ENCODE results near the gene FMOD.
A peak's percentile ranks its signal among the peaks of the same experiment; 100 is the strongest.
"Not testable (repeated sequence)": the region's sequence is repeated elsewhere in the genome, so short reads cannot be mapped to it uniquely, and the experiment has no call there.

The FMOD gene

GRCh38 chr1:203325418-203326091 is 25.4 kb downstream of the FMOD start:
- Histone ChIP-seq H3K36me3 (ENCODE audit: insufficient read depth, low read length) (no peaks in the 10 kb centered on the region), H3K4me1 (ENCODE audit: insufficient read depth, low read length) (peaks cover 33% of the 10 kb centered on the region), H3K9me3 (ENCODE audit: control insufficient read depth, insufficient read depth, low read length) (no peaks in the 10 kb centered on the region), H3K9ac (ENCODE audit: low read depth, low read length) (peak overlapping the region; percentile 24; the same call in 1 of the 2 replicates)

- Histone ChIP-seq H3K9ac (ENCODE audit: low read depth, low read length) (no peak overlapping the region), H3K4me1 (ENCODE audit: insufficient read depth, low read length) (peaks cover 34% of the 10 kb centered on the region), H3K36me3 (ENCODE audit: insufficient read depth, low read length) (no peaks in the 10 kb centered on the region), H3K9me3 (ENCODE audit: control insufficient read depth, insufficient read depth, low read length) (no peaks in the 10 kb centered on the region)
Observed at GRCh38 chr1:203325026-203325417, 25.9 kb downstream of the FMOD start.

GRCh38 chr1:203324105-203325025 is 26.6 kb downstream of the FMOD start:
- Histone ChIP-seq H3K9me3 (ENCODE audit: control insufficient read depth, insufficient read depth, low read length) (no peaks in the 10 kb centered on the region), H3K36me3 (ENCODE audit: insufficient read depth, low read length) (no peaks in the 10 kb centered on the region), H3K4me1 (ENCODE audit: insufficient read depth, low read length) (peaks cover 34% of the 10 kb centered on the region), H3K9ac (ENCODE audit: low read depth, low read length) (no peak overlapping the region)

- H3K4me1 ChIP-seq (ENCODE audit: insufficient read depth, low read length) = peaks cover 29% of the 10 kb centered on the region
- H3K9me3 ChIP-seq (ENCODE audit: control insufficient read depth, insufficient read depth, low read length) = no peaks in the 10 kb centered on the region
- H3K36me3 ChIP-seq (ENCODE audit: insufficient read depth, low read length) = no peaks in the 10 kb centered on the region
- H3K9ac ChIP-seq (ENCODE audit: low read depth, low read length) = no peak overlapping the region
Observed at GRCh38 chr1:203323587-203323986, 27.3 kb downstream of the FMOD start.

- Histone ChIP-seq H3K36me3 (ENCODE audit: insufficient read depth, low read length) (no peaks in the 10 kb centered on the region), H3K9ac (ENCODE audit: low read depth, low read length) (no peak overlapping the region), H3K4me1 (ENCODE audit: insufficient read depth, low read length) (peaks cover 28% of the 10 kb centered on the region), H3K9me3 (ENCODE audit: control insufficient read depth, insufficient read depth, low read length) (no peaks in the 10 kb centered on the region)
Observed at GRCh38 chr1:203322500-203323179, 28.3 kb downstream of the FMOD start.

GRCh38 chr1:203321273-203322052 is 29.5 kb downstream of the FMOD start:
- Histone ChIP-seq H3K4me1 (ENCODE audit: insufficient read depth, low read length) (peaks cover 26% of the 10 kb centered on the region), H3K9me3 (ENCODE audit: control insufficient read depth, insufficient read depth, low read length) (no peaks in the 10 kb centered on the region), H3K9ac (ENCODE audit: low read depth, low read length) (no peak overlapping the region), H3K36me3 (ENCODE audit: insufficient read depth, low read length) (no peaks in the 10 kb centered on the region)

GRCh38 chr1:203320591-203321272 is 30.2 kb downstream of the FMOD start:
- Histone ChIP-seq H3K9ac (ENCODE audit: low read depth, low read length) (no peak overlapping the region), H3K4me1 (ENCODE audit: insufficient read depth, low read length) (peaks cover 20% of the 10 kb centered on the region), H3K36me3 (ENCODE audit: insufficient read depth, low read length) (no peaks in the 10 kb centered on the region), H3K9me3 (ENCODE audit: control insufficient read depth, insufficient read depth, low read length) (no peaks in the 10 kb centered on the region)

GRCh38 chr1:203318229-203318517 is 32.7 kb downstream of the FMOD start:
- Histone ChIP-seq H3K9me3 (ENCODE audit: control insufficient read depth, insufficient read depth, low read length) (no peaks in the 10 kb centered on the region), H3K36me3 (ENCODE audit: insufficient read depth, low read length) (no peaks in the 10 kb centered on the region), H3K9ac (ENCODE audit: low read depth, low read length) (no peak overlapping the region), H3K4me1 (ENCODE audit: insufficient read depth, low read length) (peaks cover 6% of the 10 kb centered on the region; the same call in 1 of the 2 replicates)

GRCh38 chr1:203317429-203318228 is 33.3 kb downstream of the FMOD start:
- Histone ChIP-seq H3K9ac (ENCODE audit: low read depth, low read length) (no peak overlapping the region), H3K4me1 (ENCODE audit: insufficient read depth, low read length) (peaks cover 6% of the 10 kb centered on the region; the same call in 1 of the 2 replicates), H3K9me3 (ENCODE audit: control insufficient read depth, insufficient read depth, low read length) (no peaks in the 10 kb centered on the region), H3K36me3 (ENCODE audit: insufficient read depth, low read length) (no peaks in the 10 kb centered on the region)

GRCh38 chr1:203316626-203317093 is 34.3 kb downstream of the FMOD start:
- peaks cover 6% of the 10 kb centered on the region; the same call in 1 of the 2 replicates for H3K4me1 ChIP-seq (ENCODE audit: insufficient read depth, low read length)
- H3K9ac ChIP-seq (ENCODE audit: low read depth, low read length) = no peak overlapping the region
- no peaks in the 10 kb centered on the region for H3K36me3 ChIP-seq (ENCODE audit: insufficient read depth, low read length)
- no peaks in the 10 kb centered on the region for H3K9me3 ChIP-seq (ENCODE audit: control insufficient read depth, insufficient read depth, low read length)

- H3K36me3 ChIP-seq (ENCODE audit: insufficient read depth, low read length); H3K9me3 ChIP-seq (ENCODE audit: control insufficient read depth, insufficient read depth, low read length); H3K9ac ChIP-seq (ENCODE audit: low read depth, low read length); H3K4me1 ChIP-seq (ENCODE audit: insufficient read depth, low read length): not testable (repeated sequence)
Observed at GRCh38 chr1:203314025-203314759, 36.7 kb downstream of the FMOD start.

Measured in ES-I3 (cell line).